Loucy (cell line): Measurements from ENCODE around the gene SPEF2.

Experiments
- EZH2phosphoT487 ChIP-seq: fragments of 200-600 bp; IDR thresholded peaks from 2 replicates; pipeline ENCODE4 v1.6.1; 2018; ENCODE audit warnings: antibody characterized with exemption, mild to moderate bottlenecking, moderate library complexity, borderline replicate concordance
- TF ChIP-seq, protein P1 (sequence below): fragments of 200-600 bp; sonication (generic); conservative IDR thresholded peaks from 2 replicates; pipeline ENCODE4 v1.5.1; 2014; ENCODE audit warnings: mild to moderate bottlenecking, antibody characterized with exemption, low read length

DNA sequence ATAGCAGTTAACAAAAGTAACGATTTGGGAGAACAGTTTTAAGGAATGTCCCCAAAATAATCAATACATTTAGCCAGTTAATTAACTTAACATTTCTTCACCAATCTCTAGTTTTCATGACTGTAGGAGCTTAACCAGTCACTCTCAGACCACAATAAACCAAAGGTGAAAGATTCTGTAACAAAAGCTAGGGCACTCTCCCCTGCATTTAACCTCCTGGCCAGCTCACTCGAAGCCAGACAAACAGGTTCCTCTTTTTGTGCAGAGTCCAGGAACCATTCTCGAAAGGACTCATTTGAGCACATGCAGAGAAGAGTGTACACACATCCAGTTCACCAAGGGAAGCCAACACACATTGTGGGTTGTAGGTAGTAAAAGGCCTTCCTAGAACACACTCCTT, 245.5 kb downstream of the SPEF2 start:
- TF ChIP-seq, protein P1, sequence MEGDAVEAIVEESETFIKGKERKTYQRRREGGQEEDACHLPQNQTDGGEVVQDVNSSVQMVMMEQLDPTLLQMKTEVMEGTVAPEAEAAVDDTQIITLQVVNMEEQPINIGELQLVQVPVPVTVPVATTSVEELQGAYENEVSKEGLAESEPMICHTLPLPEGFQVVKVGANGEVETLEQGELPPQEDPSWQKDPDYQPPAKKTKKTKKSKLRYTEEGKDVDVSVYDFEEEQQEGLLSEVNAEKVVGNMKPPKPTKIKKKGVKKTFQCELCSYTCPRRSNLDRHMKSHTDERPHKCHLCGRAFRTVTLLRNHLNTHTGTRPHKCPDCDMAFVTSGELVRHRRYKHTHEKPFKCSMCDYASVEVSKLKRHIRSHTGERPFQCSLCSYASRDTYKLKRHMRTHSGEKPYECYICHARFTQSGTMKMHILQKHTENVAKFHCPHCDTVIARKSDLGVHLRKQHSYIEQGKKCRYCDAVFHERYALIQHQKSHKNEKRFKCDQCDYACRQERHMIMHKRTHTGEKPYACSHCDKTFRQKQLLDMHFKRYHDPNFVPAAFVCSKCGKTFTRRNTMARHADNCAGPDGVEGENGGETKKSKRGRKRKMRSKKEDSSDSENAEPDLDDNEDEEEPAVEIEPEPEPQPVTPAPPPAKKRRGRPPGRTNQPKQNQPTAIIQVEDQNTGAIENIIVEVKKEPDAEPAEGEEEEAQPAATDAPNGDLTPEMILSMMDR, result no peak
- TF ChIP-seq EZH2phosphoT487, result no peak
